Fibroblast of lung (primary cell): Measurements from ENCODE around the gene PPP1R2. TPM values are rescaled to one million over a fixed set of nuclear protein-coding genes. Genes with fewer than 3 reads are reported as not detected.
A peak's percentile ranks its signal among the peaks of the same experiment; 100 is the strongest.

Experiments used
- DNase-seq, 2 donors: peaks; one replicate each; pipeline versions ENCODE4 v3.0.0 to v3.0.0-alpha.2; 2010; ENCODE audit warnings: low read depth in 2 of 2
- H2AFZ ChIP-seq: 2 replicates; pipeline ENCODE4 v1.5.1; 2012; ENCODE audit warnings: low read length, control low read depth, inconsistent platforms
- H3K27ac ChIP-seq: 2 replicates; pipeline ENCODE4 v1.5.1; 2011; ENCODE audit warnings: low read length, control low read depth; ENCODE audit not compliant: insufficient read depth
- H3K27me3 ChIP-seq: 2 replicates; pipeline ENCODE4 v1.5.1; 2011; ENCODE audit warnings: mild to moderate bottlenecking, low read length; ENCODE audit not compliant: control insufficient read depth, insufficient read depth
- H3K36me3 ChIP-seq: 2 replicates; pipeline ENCODE4 v1.5.1; 2011; ENCODE audit warnings: low read length; ENCODE audit not compliant: control insufficient read depth, insufficient read depth
- H3K4me1 ChIP-seq: 2 replicates; pipeline ENCODE4 v1.5.1; 2011; ENCODE audit warnings: low read length; ENCODE audit not compliant: control insufficient read depth, insufficient read depth; ENCODE audit errors: extremely low read depth
- H3K4me2 ChIP-seq: 2 replicates; pipeline ENCODE4 v1.5.1; 2011; ENCODE audit warnings: low read length, control low read depth; ENCODE audit not compliant: insufficient read depth; ENCODE audit errors: extremely low read depth
- H3K4me3 ChIP-seq, 4 experiments: fragments of 200-600 bp in 1 of 4; sonication (generic) in 1 of 4; replicated peaks in 1 of 4; 2 replicates each; pipeline ENCODE4 v1.5.1; 2011 to 2016; ENCODE audit warnings: low read length in 4 of 4, low read depth in 3 of 4, mild to moderate bottlenecking in 3 of 4, control low read depth in 2 of 4, inconsistent platforms in 1 of 4, mixed read lengths in 1 of 4; ENCODE audit not compliant: insufficient read depth in 1 of 4; ENCODE audit errors: control extremely low read depth in 1 of 4
- H3K79me2 ChIP-seq: 2 replicates; pipeline ENCODE4 v1.5.1; 2012; ENCODE audit warnings: mild to moderate bottlenecking, low read length, inconsistent platforms; ENCODE audit not compliant: control insufficient read depth, insufficient read depth
- H3K9ac ChIP-seq: 2 replicates; pipeline ENCODE4 v1.5.1; 2011; ENCODE audit warnings: mild to moderate bottlenecking, low read length, control low read depth; ENCODE audit not compliant: insufficient read depth
- H3K9me3 ChIP-seq: 2 replicates; pipeline ENCODE4 v1.5.1; 2012; ENCODE audit warnings: low read depth, low read length; ENCODE audit not compliant: control insufficient read depth, insufficient read depth
- H4K20me1 ChIP-seq: 2 replicates; pipeline ENCODE4 v1.5.1; 2011; ENCODE audit warnings: low read length; ENCODE audit not compliant: control insufficient read depth, insufficient read depth; ENCODE audit errors: extremely low read depth
- EZH2 ChIP-seq: IDR thresholded peaks from 2 replicates; pipeline ENCODE4 v1.5.1; 2012; ENCODE audit warnings: low read length, control low read depth, mild to moderate bottlenecking; ENCODE audit errors: missing control alignments
- polyA plus RNA-seq, 2 donors: library from polyadenylated mRNA; depleted of rRNA in 1 of 2; stranded (reverse) in 1 of 2; unstranded in 1 of 2; fragments of >200 nt; gene quantifications; 2 replicates each; pipeline ENCODE4 v1.2.1, GENCODE V29; 2011 to 2012; ENCODE audit warnings: missing spikeins in 1 of 2
- total RNA-seq: library from RNA; depleted of rRNA; stranded (reverse); fragments of >200 nt; gene quantifications from 2 replicates; pipeline ENCODE4 v1.2.1, GENCODE V29; 2014
- TF ChIP-seq, protein P1 (sequence below), 2 donors: IDR thresholded peaks in 1 of 2; conservative IDR thresholded peaks in 1 of 2; 1 replicate in 1 of 2; 2 replicates in 1 of 2; pipeline ENCODE4 v1.5.1; 2011 to 2012; ENCODE audit warnings: low read length in 2 of 2, control low read depth in 1 of 2, inconsistent platforms in 1 of 2, low read depth in 1 of 2, mild to moderate bottlenecking in 1 of 2

PPP1R2 gene
- total and polyA plus RNA-seq, 2 donors (not counting 1 experiment from before 2014, with no cell fraction given): 28.9 to 134 TPM

DNA sequence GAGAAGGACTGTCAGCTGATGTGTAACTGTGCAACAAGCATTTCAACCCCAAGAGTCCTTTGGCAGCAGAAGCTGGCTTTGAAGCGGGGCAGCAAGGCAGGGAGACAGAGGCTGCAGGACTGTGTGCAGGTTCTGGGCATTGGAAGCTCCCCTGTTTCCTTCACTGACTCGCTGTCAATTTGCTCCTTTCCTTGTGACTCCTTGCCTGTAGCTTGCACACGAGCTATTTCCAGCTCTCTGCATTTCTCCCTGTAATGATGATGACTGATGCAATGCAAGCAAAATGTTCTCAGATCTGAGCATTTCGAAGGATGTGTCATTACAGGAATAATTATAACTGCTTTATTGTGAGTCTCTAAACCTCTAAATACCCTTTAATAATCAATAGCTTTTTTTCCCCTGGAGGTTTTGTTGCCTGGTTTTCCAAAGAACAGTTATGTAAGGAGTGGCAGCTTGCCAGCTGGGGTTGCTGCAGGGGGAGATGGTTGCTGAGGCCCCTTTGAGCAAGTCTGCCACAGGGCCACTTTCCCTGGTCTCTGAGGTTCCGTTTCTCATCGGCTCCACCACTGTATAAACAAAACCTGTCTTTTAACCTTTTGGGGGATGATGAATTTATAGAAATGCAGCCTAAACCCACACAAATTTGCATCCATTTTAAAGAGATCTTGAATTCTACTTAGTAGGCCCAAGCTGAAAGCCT is 37.8 kb upstream of the PPP1R2 start:
- H2AFZ ChIP-seq: no peak overlapping the region
- TF ChIP-seq EZH2: no peak
- TF ChIP-seq, protein P1, sequence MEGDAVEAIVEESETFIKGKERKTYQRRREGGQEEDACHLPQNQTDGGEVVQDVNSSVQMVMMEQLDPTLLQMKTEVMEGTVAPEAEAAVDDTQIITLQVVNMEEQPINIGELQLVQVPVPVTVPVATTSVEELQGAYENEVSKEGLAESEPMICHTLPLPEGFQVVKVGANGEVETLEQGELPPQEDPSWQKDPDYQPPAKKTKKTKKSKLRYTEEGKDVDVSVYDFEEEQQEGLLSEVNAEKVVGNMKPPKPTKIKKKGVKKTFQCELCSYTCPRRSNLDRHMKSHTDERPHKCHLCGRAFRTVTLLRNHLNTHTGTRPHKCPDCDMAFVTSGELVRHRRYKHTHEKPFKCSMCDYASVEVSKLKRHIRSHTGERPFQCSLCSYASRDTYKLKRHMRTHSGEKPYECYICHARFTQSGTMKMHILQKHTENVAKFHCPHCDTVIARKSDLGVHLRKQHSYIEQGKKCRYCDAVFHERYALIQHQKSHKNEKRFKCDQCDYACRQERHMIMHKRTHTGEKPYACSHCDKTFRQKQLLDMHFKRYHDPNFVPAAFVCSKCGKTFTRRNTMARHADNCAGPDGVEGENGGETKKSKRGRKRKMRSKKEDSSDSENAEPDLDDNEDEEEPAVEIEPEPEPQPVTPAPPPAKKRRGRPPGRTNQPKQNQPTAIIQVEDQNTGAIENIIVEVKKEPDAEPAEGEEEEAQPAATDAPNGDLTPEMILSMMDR (conservative IDR thresholded peaks at IDR 0.05 in 1 of 2, IDR thresholded peaks at IDR 0.05 in 1 of 2; ENCODE audit: low read depth in 1 of 2, low read length in 2 of 2): no peak
- no peak overlapping the region for H3K4me2 ChIP-seq
- H3K79me2 ChIP-seq: no peaks in the 10 kb centered on the region
- H3K36me3 ChIP-seq: no peaks in the 10 kb centered on the region
- no peak overlapping the region for H3K9ac ChIP-seq
- H3K27me3 ChIP-seq: no peaks in the 10 kb centered on the region
- H4K20me1 ChIP-seq: no peaks in the 10 kb centered on the region
- DNase-seq: peak; percentile 18 to 77
- no peak overlapping the region for H3K4me3 ChIP-seq
- H3K27ac ChIP-seq: no peak overlapping the region
- no peaks in the 10 kb centered on the region for H3K4me1 ChIP-seq
- no peaks in the 10 kb centered on the region for H3K9me3 ChIP-seq

DNA sequence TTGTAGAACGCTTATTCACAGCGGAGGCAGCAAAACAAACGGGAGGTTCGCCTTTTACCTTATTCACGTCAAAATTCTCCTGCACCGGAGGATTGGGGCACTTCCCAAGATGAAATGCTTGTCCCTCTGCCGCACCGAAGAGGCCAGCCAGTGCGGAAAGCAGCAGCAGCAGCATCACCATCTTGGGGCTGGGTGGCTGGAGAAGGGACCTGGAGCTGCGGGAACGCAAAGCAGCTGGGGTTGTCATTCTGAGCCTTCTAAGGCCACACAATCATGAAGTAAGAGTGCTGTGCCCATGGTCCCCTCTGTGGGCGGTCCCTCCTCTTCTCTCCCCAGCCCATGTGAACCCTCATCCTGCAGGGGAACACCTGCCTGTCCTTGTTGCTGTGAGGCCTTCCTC is 36.2 kb upstream of the PPP1R2 start:
- Histone ChIP-seq H2AFZ (no peak overlapping the region), H3K36me3 (no peaks in the 10 kb centered on the region), H3K4me3 (no peak overlapping the region), H3K4me2 (no peak overlapping the region), H3K9me3 (no peaks in the 10 kb centered on the region), H3K9ac (no peak overlapping the region), H3K4me1 (no peaks in the 10 kb centered on the region), H3K79me2 (no peaks in the 10 kb centered on the region), H3K27me3 (no peaks in the 10 kb centered on the region), H4K20me1 (no peaks in the 10 kb centered on the region), H3K27ac (no peak overlapping the region)
- DNase-seq: no peak
- no peak for TF ChIP-seq EZH2
- TF ChIP-seq, protein P1 (conservative IDR thresholded peaks at IDR 0.05 in 1 of 2, IDR thresholded peaks at IDR 0.05 in 1 of 2; ENCODE audit: low read depth in 1 of 2, low read length in 2 of 2): no peak

DNA sequence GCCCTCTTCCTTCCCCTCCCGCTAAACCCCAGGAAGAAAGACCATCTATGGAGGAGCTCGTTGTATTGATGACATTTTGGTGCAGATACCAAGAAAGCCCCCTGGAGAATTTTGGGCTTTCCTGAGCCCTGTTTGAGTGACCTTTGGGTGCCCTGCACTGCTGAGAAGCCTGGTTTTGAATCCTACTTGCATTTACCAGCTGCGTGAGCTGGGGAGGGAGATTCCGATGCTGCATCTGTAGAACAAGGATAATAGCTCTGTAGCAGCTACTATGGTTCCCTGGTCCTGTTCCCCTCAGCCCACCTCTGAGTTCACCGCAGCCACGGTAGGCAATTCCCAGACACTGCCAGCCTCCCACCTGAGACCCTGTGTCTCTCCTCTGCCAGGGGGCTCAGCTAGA is 35.4 kb upstream of the PPP1R2 start:
- no peak overlapping the region for H3K4me3 ChIP-seq
- H2AFZ ChIP-seq: no peak overlapping the region
- no peaks in the 10 kb centered on the region for H4K20me1 ChIP-seq
- no peak overlapping the region for H3K4me2 ChIP-seq
- no peaks in the 10 kb centered on the region for H3K4me1 ChIP-seq
- no peaks in the 10 kb centered on the region for H3K27me3 ChIP-seq
- H3K36me3 ChIP-seq: no peaks in the 10 kb centered on the region
- H3K9me3 ChIP-seq: no peaks in the 10 kb centered on the region
- no peak overlapping the region for H3K9ac ChIP-seq
- TF ChIP-seq, protein P1 (conservative IDR thresholded peaks at IDR 0.05 in 1 of 2, IDR thresholded peaks at IDR 0.05 in 1 of 2; ENCODE audit: low read depth in 1 of 2, low read length in 2 of 2): no peak
- TF ChIP-seq EZH2: no peak
- DNase-seq: no peak
- H3K79me2 ChIP-seq: no peaks in the 10 kb centered on the region
- H3K27ac ChIP-seq: no peak overlapping the region
